Neural progenitor cell (in vitro differentiated cells): Measurements from ENCODE around the gene GLIS2.

Experiments
- CTCF ChIP-seq: fragments of 200-600 bp; sonication (generic); IDR thresholded peaks from 2 replicates; pipeline ENCODE4 v1.5.1; 2017; ENCODE audit warnings: antibody characterized with exemption, mild to moderate bottlenecking
- EZH2 ChIP-seq: fragments of 200-600 bp; sonication (generic); IDR thresholded peaks from 2 replicates; pipeline ENCODE4 v1.6.1; 2017; ENCODE audit warnings: antibody characterized with exemption, mild to moderate bottlenecking, moderate library complexity
- EZH2phosphoT487 ChIP-seq: fragments of 200-600 bp; sonication (generic); IDR thresholded peaks from 2 replicates; pipeline ENCODE4 v1.6.1; 2017; ENCODE audit warnings: antibody characterized with exemption

GRCh38 chr16:4353675-4354074, 37.8 kb downstream of the GLIS2 start:
- no peak for TF ChIP-seq CTCF
- TF ChIP-seq EZH2phosphoT487 = no peak
- no peak for TF ChIP-seq EZH2
